Heart left ventricle (tissue), 16 donors: Measurements from ENCODE around the gene FGF14. TPM values are rescaled to one million over a fixed set of nuclear protein-coding genes. Genes with fewer than 3 reads are reported as not detected.

ENCODE experiments used
- ATAC-seq, 4 donors: fragments of 200-7000 bp; cut with Tn5 transposase; one replicate each; pipeline ENCODE4 v1.9.1; 2020 to 2022; ENCODE audit warnings: moderate library complexity in 4 of 4, mild to moderate bottlenecking in 3 of 4, moderate number of reproducible peaks in 1 of 4
- DNase-seq, 5 donors: peaks; one replicate each; pipeline ENCODE4 v3.0.0-alpha.2; 2020
- H3K27ac ChIP-seq, 12 donors: fragments of 200-600 bp; sonication (generic) in 4 of 12; one replicate each; pipeline versions ENCODE4 v1.5.0 to v1.8.0; 2016 to 2022; ENCODE audit warnings: mild to moderate bottlenecking in 2 of 12
- H3K27me3 ChIP-seq, 9 donors: fragments of 200-600 bp; sonication (generic) in 2 of 9; one replicate each; pipeline versions ENCODE4 v1.5.1 to v1.8.0; 2016 to 2022; ENCODE audit warnings: mild to moderate bottlenecking in 3 of 9
- H3K36me3 ChIP-seq, 9 donors: fragments of 200-600 bp; sonication (generic) in 2 of 9; one replicate each; pipeline versions ENCODE4 v1.5.0 to v1.8.0; 2018 to 2022; ENCODE audit warnings: mild to moderate bottlenecking in 2 of 9
- H3K4me1 ChIP-seq, 12 donors: fragments of 200-600 bp; sonication (generic) in 4 of 12; one replicate each; pipeline versions ENCODE4 v1.5.0 to v1.8.0; 2016 to 2022; ENCODE audit warnings: mild to moderate bottlenecking in 3 of 12
- H3K4me3 ChIP-seq, 12 donors: fragments of 200-600 bp; sonication (generic) in 4 of 12; one replicate each; pipeline versions ENCODE4 v1.5.0 to v1.8.0; 2017 to 2022; ENCODE audit warnings: mild to moderate bottlenecking in 9 of 12, moderate library complexity in 4 of 12
- H3K9me3 ChIP-seq, 12 donors: fragments of 200-600 bp; sonication (generic) in 4 of 12; one replicate each; pipeline versions ENCODE4 v1.5.0 to v1.8.0; 2016 to 2022; ENCODE audit warnings: mild to moderate bottlenecking in 1 of 12
- POLR2A ChIP-seq, 2 donors: fragments of 450-650 bp; IDR thresholded peaks; one replicate each; pipeline ENCODE4 v1.6.1; 2017; ENCODE audit warnings: antibody characterized with exemption in 2 of 2, mild to moderate bottlenecking in 2 of 2, moderate library complexity in 2 of 2
- WGBS, 4 donors: extraction: QIAGEN DNeasy Blood & Tissue Kit in 2 of 4; methylation state at CpG; one replicate each; pipeline versions ENCODE4 v1.1.5 to v1.1.7; 2013 to 2018; 5-methylcytosine and 5-hydroxymethylcytosine counted together
- intact Hi-C, 10 donors: fragments of 100-400 bp; cut with DNase I; formaldehyde crosslinking; loops; one replicate each; pipeline versions ENCODE4 v1.11.1 to v1.14.2; 2022
- polyA plus RNA-seq, 2 donors: library from polyadenylated mRNA; stranded (reverse); fragments of 200-250 nt; gene quantifications; one replicate each; pipeline ENCODE4 v1.2.3, GENCODE V29; 2013
- total RNA-seq, 9 donors: library from RNA; depleted of rRNA in 2 of 9; stranded (reverse); fragments of >200 nt in 2 of 9; fragmentation: NEBNext Ultra II Directional in 3 of 9; extraction: Animal tissue kit (Norgen Biotek cat#: 25700) in 3 of 9; gene quantifications; one replicate each; pipeline versions ENCODE4 v1.1.0 to v1.2.4, GENCODE V29; 2016 to 2023
- TF ChIP-seq, protein P1 (sequence below), 12 donors: fragments of 200-600 bp; sonication (generic) in 4 of 12; IDR thresholded peaks; one replicate each; pipeline versions ENCODE4 v1.5.0 to v1.8.0; 2018 to 2022; ENCODE audit warnings: antibody characterized with exemption in 12 of 12, mild to moderate bottlenecking in 5 of 12
- donor health status: ischemic (EF 13 %, LVEDD 7.1; RV severe dilation, severe dysfunction).
- donor health status: healthy with polysubstance abuse.
- donor health status: DM: no; HTN: yes; CAD: no.
- donor health status: DM: no; HTN: no; CAD: no.
- donor health status: ischemic (EF 25% LVEDD 6.9; RV normal size, moderate dysfunction).
- donor health status: ischemic (EF 25% LVEDD 5.7; RV mildly dilated, moderate dysfunction).
- donor health status: healthy.
- donor health status: DM: yes; HTN: yes; CAD: no.
- donor health status: ischemic (EF 35%, LVEDD 5.7; RV mildly dilated, moderate dysfunction).
- donor health status: nonischemic (EF 11% LVEDD 7.7; RV severe dilation, severe dysfunction).
- donor health status: DM: yes; HTN: yes; CAD: no.
- donor health status: PGD.
- donor health status: ischemic (EF 29% LVEDD 5.4; RV normal size, mild dysfunction).
- donor health status: nonischemic (EF 23%, LVEDD 6.1; RV moderate dilation, normal function).

The FGF14 gene
- total and polyA plus RNA-seq, 11 donors: 0.14 to 6.3 (median 3.9) TPM

GRCh38 chr13:101738336-101738735, 663.5 kb downstream of the FGF14 start:
- ATAC-seq: no peak
- WGBS, 4 donors: 55 to 78% (median 76%) methylated on average over 2 of the region's 2 CpGs
- Histone ChIP-seq H3K27ac (no peak overlapping the region), H3K36me3 (no peaks in the 10 kb centered on the region), H3K9me3 (no peaks in the 10 kb centered on the region), H3K4me3 (no peak overlapping the region), H3K4me1 (no peaks in the 10 kb centered on the region), H3K27me3 (no peaks in the 10 kb centered on the region)
- intact Hi-C loops: no loop called here
- TF ChIP-seq, protein P1, sequence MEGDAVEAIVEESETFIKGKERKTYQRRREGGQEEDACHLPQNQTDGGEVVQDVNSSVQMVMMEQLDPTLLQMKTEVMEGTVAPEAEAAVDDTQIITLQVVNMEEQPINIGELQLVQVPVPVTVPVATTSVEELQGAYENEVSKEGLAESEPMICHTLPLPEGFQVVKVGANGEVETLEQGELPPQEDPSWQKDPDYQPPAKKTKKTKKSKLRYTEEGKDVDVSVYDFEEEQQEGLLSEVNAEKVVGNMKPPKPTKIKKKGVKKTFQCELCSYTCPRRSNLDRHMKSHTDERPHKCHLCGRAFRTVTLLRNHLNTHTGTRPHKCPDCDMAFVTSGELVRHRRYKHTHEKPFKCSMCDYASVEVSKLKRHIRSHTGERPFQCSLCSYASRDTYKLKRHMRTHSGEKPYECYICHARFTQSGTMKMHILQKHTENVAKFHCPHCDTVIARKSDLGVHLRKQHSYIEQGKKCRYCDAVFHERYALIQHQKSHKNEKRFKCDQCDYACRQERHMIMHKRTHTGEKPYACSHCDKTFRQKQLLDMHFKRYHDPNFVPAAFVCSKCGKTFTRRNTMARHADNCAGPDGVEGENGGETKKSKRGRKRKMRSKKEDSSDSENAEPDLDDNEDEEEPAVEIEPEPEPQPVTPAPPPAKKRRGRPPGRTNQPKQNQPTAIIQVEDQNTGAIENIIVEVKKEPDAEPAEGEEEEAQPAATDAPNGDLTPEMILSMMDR (IDR thresholded peaks at IDR 0.05): no peak
- no peak for TF ChIP-seq POLR2A (IDR thresholded peaks at IDR 0.05)
- DNase-seq: no peak

DNA sequence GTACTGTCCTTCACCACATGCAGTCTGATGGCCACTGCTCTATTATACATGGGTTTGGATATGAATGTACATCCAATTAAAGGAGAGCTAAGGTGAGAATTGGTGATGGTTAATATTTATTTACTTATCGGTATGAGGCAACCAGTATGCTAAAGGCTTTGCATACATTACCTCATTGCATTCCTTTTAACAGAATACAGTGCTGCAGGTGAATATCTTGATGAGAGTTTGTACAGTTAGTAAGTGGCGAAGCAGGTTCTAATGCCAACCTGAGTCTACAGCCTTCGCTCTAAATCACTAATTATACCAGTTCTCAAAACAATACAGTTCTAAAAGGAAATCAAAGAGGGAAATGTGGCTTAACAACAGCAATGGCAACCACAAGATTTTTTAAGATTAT, 665.3 kb downstream of the FGF14 start:
- WGBS, 4 donors: 60 to 62% (median 61%) methylated on average over 3 of the region's 3 CpGs
- Histone ChIP-seq H3K36me3 (no peaks in the 10 kb centered on the region), H3K27me3 (no peaks in the 10 kb centered on the region), H3K4me1 (no peaks in the 10 kb centered on the region), H3K9me3 (no peaks in the 10 kb centered on the region), H3K4me3 (no peak overlapping the region), H3K27ac (no peak overlapping the region)
- DNase-seq (no peak), ATAC-seq (no peak)
- intact Hi-C loops: no loop called here
- TF ChIP-seq, protein P1 (IDR thresholded peaks at IDR 0.05): no peak
- no peak for TF ChIP-seq POLR2A (IDR thresholded peaks at IDR 0.05)

DNA sequence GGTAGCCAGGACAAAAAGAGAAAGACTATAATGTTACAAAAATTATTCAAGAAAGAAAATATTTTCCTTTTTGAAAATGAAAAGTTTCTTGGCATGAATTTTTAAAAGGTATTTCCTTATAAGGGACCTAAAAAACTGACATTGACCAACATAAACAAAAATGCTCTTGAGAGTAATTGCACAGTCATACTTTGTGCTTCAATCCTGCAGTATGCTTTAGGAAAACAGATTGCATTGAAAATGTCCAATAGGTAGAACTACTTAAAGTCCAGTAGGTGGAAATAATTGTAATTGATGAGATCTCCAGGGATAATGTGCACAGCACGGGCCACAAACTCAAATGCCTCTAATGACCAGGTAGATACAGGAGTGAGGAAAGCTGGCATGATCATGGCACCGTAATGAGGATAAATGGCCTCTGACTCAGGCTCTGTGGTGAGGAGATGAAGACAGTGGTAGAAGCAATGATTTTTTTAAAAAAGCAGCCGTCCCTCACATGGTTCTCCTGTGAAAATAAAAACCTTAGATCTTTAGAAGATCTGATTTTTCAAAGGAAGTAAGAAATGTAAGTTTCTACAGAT, 671.3 kb downstream of the FGF14 start:
- H3K9me3 ChIP-seq: no peaks in the 10 kb centered on the region
- ATAC-seq (no peak), DNase-seq (no peak)
- H3K4me3 ChIP-seq: no peak overlapping the region
- no peaks in the 10 kb centered on the region for H3K27me3 ChIP-seq
- intact Hi-C loops: no loop called here
- no peaks in the 10 kb centered on the region for H3K36me3 ChIP-seq
- H3K4me1 ChIP-seq: no peaks in the 10 kb centered on the region
- no peak for TF ChIP-seq POLR2A (IDR thresholded peaks at IDR 0.05)
- TF ChIP-seq, protein P1 (IDR thresholded peaks at IDR 0.05): no peak
- 78 to 83% (median 80%) methylated on average over 3 of the region's 3 CpGs for WGBS, 4 donors
- no peak overlapping the region for H3K27ac ChIP-seq

DNA sequence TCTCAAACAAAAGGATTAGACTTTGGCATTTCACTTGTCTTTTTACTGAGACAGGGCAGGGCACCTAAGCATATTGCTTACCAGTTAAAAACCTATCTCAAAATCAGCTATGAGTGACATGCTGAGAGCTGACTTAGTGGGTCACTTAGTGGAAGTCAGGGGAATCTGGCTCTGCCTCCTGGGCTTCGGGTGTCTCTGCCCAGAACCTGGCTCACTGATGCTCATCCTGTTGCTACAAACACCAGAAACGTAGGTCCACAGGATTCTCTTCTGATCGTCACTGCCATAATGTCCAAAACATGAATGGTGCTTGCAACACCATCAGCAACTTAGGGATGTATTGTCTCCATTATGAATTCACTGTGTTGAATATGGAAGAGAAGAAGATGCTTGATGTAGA, 673.2 kb downstream of the FGF14 start:
- WGBS, 4 donors: 65 to 80% (median 69%) methylated on average over 3 of the region's 3 CpGs
- DNase-seq (no peak), ATAC-seq (no peak)
- H3K4me3 ChIP-seq: no peak overlapping the region
- intact Hi-C loops: no loop called here
- no peaks in the 10 kb centered on the region for H3K27me3 ChIP-seq
- TF ChIP-seq POLR2A (IDR thresholded peaks at IDR 0.05): no peak
- TF ChIP-seq, protein P1 (IDR thresholded peaks at IDR 0.05): no peak
- no peaks in the 10 kb centered on the region for H3K9me3 ChIP-seq
- H3K36me3 ChIP-seq: no peaks in the 10 kb centered on the region
- H3K27ac ChIP-seq: no peak overlapping the region
- H3K4me1 ChIP-seq: no peaks in the 10 kb centered on the region
